Stimulated activated naive CD8-positive, alpha-beta T cell treated with anti-CD3 and anti-CD28 coated beads, Interleukin-15, Interleukin-2, amounts not matched to agents 100 ng/mL and 50 ng/mL, for 24 hours (primary cell): ENCODE results near the gene MAST4.

Experiments
- H3K27ac Mint-ChIP-seq: one replicate; pipeline ENCODE4 v1.8.0; 2021; ENCODE audit warnings: mild to moderate bottlenecking, mixed read lengths
- H3K27me3 Mint-ChIP-seq: one replicate; pipeline ENCODE4 v1.8.0; 2021; ENCODE audit warnings: mixed read lengths
- H3K36me3 Mint-ChIP-seq: one replicate; pipeline ENCODE4 v1.8.0; 2021; ENCODE audit warnings: low read depth, mixed read lengths
- H3K4me1 Mint-ChIP-seq: one replicate; pipeline ENCODE4 v1.8.0; 2021; ENCODE audit warnings: low read depth, mixed read lengths
- H3K4me3 Mint-ChIP-seq: one replicate; pipeline ENCODE4 v1.8.0; 2021; ENCODE audit warnings: mild to moderate bottlenecking, mixed read lengths
- H3K9me3 Mint-ChIP-seq: one replicate; pipeline ENCODE4 v1.8.0; 2021; ENCODE audit warnings: mixed read lengths

Gene MAST4

DNA sequence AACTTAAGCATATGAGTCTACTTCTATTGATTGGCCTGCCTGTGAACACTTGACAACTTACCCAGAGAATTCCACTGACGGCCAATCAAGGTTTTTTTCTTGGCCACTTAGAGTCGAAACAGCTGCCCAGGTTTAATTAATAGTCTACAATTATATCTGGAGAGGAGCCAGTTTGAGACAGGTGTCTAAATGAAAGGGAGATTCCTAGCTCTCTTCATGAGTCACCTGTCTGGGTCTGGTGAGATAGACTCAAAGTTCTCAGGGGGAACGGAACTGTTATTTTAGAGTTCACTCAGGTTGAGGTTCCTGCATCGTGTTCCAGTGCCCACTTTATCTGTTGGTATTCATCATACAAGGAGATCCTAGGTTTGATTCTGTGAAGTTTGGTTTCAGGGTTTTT is 489.4 kb downstream of the MAST4 start:
- Mint-ChIP-seq H3K4me3 (no peak overlapping the region), H3K4me1 (peaks cover 9% of the 10 kb centered on the region)

DNA sequence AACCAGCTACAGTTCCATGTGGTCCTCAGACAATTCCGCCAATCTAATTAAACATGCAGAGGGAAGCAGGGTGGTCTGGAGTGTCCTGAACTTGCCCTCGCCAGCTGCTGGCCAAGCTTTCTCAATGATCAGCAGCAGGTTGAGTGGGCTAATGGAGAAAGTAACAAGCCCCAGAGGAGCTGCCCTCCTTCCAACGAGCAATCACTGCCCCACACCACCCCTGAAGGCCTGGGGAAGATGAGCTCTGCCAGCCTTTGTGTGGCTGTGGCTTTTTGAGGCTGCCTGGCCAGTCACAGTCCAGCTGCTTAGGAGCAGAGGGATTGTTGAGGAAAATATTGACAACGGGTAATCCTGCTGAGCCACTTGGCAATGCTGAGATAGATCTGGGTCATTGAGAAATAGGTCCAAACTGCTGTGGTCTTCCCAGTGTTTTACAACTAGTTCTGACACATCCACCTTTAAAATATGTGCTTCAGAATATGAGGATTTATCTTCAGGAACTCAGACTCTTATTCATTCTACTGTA is 493.1 kb downstream of the MAST4 start:
- Mint-ChIP-seq H3K27ac (no peak overlapping the region), H3K4me1 (peaks cover 4% of the 10 kb centered on the region), H3K9me3 (no peaks in the 10 kb centered on the region), H3K36me3 (peaks cover 7% of the 10 kb centered on the region), H3K27me3 (no peaks in the 10 kb centered on the region), H3K4me3 (no peak overlapping the region)

More for the DNA sequence above, 489.4 kb downstream of the MAST4 start:
- peaks cover 2% of the 10 kb centered on the region for H3K36me3 Mint-ChIP-seq
- H3K27ac Mint-ChIP-seq = no peak overlapping the region
- no peaks in the 10 kb centered on the region for H3K9me3 Mint-ChIP-seq
- H3K27me3 Mint-ChIP-seq = no peaks in the 10 kb centered on the region

DNA sequence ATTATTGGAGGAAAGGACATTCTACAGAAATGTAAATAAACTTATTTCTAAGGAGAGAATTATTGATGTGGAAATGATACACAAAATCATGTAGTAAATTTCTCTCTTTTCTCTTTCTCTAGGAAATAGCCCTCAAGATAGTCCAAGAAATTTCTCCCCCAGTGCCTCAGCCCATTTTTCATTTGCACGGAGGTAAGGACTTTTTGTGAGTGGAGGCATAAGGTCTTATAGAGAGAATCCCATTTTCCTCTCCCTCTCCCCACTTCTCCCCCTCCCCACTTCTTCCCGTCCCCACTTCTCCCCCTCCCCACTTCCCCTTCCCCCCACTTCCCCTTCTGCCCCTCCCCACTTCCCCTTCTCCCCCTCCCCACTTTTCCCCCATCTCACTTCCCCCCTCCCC is 493.8 kb downstream of the MAST4 start:
- no peak overlapping the region for H3K4me3 Mint-ChIP-seq
- no peak overlapping the region for H3K27ac Mint-ChIP-seq
- peaks cover 7% of the 10 kb centered on the region for H3K36me3 Mint-ChIP-seq
- peaks cover 3% of the 10 kb centered on the region for H3K4me1 Mint-ChIP-seq
- no peaks in the 10 kb centered on the region for H3K9me3 Mint-ChIP-seq
- H3K27me3 Mint-ChIP-seq = no peaks in the 10 kb centered on the region

DNA sequence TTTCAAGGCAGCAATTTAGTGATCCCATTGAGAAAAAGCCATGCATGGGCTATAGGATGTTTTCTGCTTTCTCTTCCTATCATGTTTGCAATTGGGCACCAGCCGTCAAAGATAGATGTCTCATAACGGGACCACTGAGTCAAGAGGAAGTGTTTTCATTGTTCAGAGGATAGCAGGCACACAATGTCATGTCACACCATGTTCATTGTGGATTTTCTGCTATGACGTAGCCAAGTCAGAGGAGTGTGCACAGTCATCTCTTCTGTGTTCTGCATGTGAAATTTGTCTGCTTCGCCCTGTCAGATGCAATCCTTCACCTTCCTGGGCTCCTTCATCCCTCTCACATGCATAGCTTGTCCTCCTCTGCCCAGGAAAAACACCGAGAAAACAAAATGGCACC is 494.4 kb downstream of the MAST4 start:
- peaks cover 8% of the 10 kb centered on the region for H3K36me3 Mint-ChIP-seq
- no peaks in the 10 kb centered on the region for H3K27me3 Mint-ChIP-seq
- no peaks in the 10 kb centered on the region for H3K4me1 Mint-ChIP-seq
- no peak overlapping the region for H3K4me3 Mint-ChIP-seq
- H3K9me3 Mint-ChIP-seq = no peaks in the 10 kb centered on the region
- H3K27ac Mint-ChIP-seq = no peak overlapping the region

DNA sequence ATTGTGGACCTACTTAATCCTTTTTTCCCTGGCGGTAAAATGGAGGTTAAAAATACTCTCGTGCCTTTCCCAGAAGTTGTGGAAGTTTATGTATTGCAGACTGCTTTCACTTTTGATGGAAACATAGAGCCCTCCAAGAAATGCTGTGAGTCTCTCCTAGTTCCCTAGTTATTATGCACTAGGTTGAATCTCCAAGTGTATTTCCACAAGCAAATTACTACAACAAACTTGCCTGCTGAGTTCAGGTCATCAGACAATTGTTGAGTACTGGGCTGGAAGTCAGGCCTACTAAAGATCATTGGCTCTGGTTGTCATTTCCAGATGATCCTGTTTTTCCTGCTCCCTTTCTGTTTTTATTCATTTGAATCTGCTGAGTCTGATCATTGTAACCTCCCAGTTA is 496.3 kb downstream of the MAST4 start:
- Mint-ChIP-seq H3K27ac (no peak overlapping the region), H3K36me3 (peaks cover 15% of the 10 kb centered on the region), H3K9me3 (no peaks in the 10 kb centered on the region), H3K27me3 (no peaks in the 10 kb centered on the region), H3K4me3 (no peak overlapping the region), H3K4me1 (no peaks in the 10 kb centered on the region)

DNA sequence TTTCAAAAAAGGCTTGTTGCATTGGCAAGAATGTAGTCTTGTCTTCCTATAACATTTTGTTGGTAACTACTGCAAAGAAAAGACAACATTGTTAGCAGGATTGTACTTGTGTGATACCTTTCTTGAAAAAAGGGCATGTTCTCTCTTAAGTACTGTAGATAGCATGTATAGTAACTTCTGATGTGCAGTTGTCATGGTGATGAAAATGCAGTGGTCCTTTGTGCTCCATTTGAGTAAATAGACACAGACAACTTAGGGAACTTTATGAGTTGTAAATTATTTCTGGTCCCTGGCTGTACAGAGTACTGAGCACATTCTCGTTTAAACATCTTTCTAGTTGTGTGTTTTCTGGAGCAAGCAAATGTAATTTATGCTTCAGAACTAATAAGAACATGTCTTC is 497.1 kb downstream of the MAST4 start:
- Mint-ChIP-seq H3K4me3 (no peak overlapping the region), H3K9me3 (no peaks in the 10 kb centered on the region), H3K27me3 (no peaks in the 10 kb centered on the region), H3K4me1 (no peaks in the 10 kb centered on the region), H3K27ac (no peak overlapping the region), H3K36me3 (peaks cover 15% of the 10 kb centered on the region)

DNA sequence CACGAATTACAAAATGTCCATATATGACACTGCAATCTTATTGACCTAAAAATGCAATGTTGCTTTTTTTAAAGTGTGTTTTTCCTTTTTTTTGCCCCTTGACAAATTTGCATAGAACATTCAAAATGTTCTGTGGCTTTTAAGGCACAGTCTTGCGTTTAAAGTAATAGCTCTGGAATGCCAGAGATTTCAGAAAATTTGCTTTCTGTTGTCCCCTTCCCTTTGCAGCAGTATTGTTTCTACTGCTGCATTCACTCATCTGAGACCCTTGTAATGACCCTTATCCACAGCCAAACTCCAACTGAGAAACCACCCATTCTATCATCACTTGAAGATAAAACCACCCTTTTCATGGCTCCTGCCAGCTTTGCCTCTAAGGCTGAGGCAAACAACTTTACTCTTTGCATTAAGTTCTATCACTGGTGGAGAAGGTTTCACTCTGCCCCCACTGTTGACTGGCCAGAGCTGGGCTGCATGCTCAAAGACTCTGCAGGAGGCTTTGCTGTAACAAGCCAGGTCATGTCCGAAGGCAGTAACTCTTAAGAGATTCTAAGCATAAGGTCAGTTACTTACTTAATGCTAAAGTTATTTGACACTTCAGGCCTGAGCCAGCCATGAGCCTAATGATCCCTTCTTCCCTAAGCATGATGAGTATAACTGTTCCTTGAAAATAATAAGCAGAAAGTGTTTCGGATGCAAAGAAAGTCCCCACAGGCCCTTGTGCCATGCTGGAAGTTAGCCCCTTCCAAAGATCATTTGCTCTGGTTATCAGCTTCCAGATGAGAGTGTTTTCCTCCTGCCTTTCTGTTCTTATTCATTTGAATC is 498.5 kb downstream of the MAST4 start:
- peaks cover under 1% of the 10 kb centered on the region for H3K4me1 Mint-ChIP-seq
- H3K9me3 Mint-ChIP-seq = no peaks in the 10 kb centered on the region
- no peaks in the 10 kb centered on the region for H3K27me3 Mint-ChIP-seq
- no peak overlapping the region for H3K27ac Mint-ChIP-seq
- no peak overlapping the region for H3K4me3 Mint-ChIP-seq
- peaks cover 17% of the 10 kb centered on the region for H3K36me3 Mint-ChIP-seq

DNA sequence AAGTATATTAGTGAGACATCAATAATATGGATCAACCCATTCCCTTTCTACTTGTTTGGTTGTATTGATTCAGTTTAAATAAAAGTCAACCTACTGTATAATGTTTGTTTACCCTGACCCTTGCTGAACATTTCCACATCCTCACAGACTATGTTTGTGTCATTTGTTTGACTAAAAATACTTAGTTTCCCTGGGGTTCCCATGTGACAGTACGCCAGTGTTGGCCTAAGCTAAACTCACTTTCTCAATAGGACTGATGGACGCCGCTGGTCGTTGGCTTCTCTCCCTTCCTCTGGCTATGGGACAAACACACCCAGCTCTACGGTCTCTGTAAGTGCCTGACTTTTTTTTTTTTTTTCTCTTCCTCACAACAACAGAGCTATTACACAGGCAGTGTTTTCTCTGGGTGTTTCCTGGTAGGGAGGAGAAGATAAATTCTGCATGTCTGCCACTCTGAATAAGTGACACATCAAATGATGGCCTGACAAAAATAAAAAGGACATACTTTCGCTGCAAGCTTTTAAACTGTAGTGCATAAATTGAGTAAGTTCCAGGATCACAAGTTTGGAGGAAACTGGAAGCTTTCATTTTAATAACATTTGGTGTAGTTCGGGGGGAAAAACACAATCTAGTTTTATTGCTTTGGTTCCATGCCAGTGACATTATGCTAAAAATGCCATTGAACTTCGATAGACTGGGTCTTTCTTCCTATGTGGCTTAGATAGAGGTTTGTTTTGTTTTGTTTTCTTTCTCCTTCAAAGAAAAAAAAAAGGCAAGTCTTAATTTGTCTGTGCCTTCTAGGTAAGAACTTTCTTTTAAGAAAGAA is 499.4 kb downstream of the MAST4 start:
- Mint-ChIP-seq H3K9me3 (no peaks in the 10 kb centered on the region), H3K27ac (no peak overlapping the region), H3K36me3 (peaks cover 23% of the 10 kb centered on the region), H3K27me3 (no peaks in the 10 kb centered on the region), H3K4me3 (no peak overlapping the region), H3K4me1 (peaks cover 9% of the 10 kb centered on the region)

DNA sequence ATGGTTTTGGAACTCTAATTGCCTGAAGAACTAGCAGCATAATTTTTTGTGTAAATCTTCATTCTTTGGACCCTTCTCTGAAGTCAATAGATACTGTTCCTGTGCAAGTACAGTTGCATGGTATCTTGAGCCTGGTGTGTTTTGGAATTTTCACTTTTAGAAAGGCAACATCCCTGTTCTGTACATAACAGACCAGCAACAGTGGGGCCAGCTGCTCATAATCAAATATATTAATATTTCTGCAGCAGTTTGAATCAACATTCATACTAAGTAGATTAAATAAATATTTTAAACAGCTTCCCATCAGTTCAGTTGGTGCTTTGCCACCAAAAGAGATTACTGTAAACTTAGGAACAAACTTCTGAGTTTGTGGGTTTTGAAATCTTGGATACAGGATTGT is 502.5 kb downstream of the MAST4 start:
- Mint-ChIP-seq H3K27me3 (no peaks in the 10 kb centered on the region), H3K4me3 (no peak overlapping the region), H3K9me3 (no peaks in the 10 kb centered on the region), H3K4me1 (peaks cover 9% of the 10 kb centered on the region), H3K27ac (no peak overlapping the region), H3K36me3 (peaks cover 36% of the 10 kb centered on the region)

DNA sequence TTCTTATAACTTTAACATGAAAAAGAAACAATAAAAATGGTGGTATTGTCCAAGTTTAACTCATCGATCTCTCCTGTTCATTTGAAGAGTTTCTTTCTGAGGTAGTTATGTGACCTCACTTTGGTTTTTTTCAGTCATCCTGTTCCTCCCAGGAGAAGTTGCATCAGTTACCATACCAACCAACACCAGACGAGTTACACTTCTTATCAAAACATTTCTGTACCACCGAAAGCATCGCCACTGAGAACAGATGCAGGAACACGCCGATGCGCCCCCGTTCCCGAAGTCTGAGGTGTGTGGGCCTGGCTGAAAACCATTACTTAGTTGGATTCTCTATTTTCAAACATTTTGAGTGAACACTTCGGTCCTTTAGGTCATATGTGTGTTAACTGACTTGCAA is 504.1 kb downstream of the MAST4 start:
- no peaks in the 10 kb centered on the region for H3K9me3 Mint-ChIP-seq
- peaks cover 42% of the 10 kb centered on the region for H3K36me3 Mint-ChIP-seq
- no peak overlapping the region for H3K4me3 Mint-ChIP-seq
- no peaks in the 10 kb centered on the region for H3K27me3 Mint-ChIP-seq
- peaks cover 9% of the 10 kb centered on the region for H3K4me1 Mint-ChIP-seq
- H3K27ac Mint-ChIP-seq = no peak overlapping the region

DNA sequence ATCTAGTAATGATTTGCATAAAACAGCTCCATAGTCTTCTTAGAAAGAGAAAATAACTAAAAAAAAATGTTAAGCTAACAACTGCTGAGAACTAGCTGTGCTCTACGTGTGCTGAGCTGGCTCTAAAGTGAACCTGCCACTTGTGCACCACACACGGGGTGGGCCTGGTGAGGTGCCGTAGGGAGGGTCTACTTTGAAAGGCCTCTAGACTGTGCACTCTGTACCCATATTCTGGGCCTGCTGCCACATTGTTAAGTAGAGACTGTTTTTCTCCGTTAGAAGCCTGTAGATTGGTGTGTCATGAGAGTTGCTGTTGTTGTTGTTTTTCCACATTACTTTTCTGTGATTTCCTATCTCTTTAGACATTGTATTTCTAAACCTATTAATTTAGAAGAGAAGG is 506.5 kb downstream of the MAST4 start:
- peaks cover 9% of the 10 kb centered on the region for H3K4me1 Mint-ChIP-seq
- H3K4me3 Mint-ChIP-seq = no peak overlapping the region
- H3K27me3 Mint-ChIP-seq = no peaks in the 10 kb centered on the region
- peaks cover 46% of the 10 kb centered on the region for H3K36me3 Mint-ChIP-seq
- no peak overlapping the region for H3K27ac Mint-ChIP-seq
- H3K9me3 Mint-ChIP-seq = no peaks in the 10 kb centered on the region

DNA sequence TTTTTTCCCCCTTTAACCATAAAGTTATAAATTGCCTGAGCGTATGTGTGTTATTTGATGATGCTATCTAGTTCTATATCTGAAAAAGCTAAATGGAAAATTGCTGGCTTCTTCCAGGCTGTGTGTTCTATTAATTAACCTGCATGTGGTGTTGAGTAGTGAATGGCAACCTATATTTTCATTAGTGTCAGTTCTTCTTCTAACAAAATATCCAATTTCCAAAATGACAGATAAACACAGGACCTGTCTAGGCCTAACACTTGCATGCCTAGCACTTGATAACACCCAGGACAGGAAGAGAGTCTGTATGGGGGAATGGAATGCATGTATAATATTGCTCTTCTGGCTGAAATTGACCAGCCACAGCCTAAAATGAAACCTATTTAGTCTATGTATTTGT is 508.7 kb downstream of the MAST4 start:
- Mint-ChIP-seq H3K9me3 (no peaks in the 10 kb centered on the region), H3K27me3 (no peaks in the 10 kb centered on the region), H3K27ac (no peak overlapping the region), H3K36me3 (peaks cover 42% of the 10 kb centered on the region), H3K4me3 (no peak overlapping the region), H3K4me1 (peaks cover 7% of the 10 kb centered on the region)

DNA sequence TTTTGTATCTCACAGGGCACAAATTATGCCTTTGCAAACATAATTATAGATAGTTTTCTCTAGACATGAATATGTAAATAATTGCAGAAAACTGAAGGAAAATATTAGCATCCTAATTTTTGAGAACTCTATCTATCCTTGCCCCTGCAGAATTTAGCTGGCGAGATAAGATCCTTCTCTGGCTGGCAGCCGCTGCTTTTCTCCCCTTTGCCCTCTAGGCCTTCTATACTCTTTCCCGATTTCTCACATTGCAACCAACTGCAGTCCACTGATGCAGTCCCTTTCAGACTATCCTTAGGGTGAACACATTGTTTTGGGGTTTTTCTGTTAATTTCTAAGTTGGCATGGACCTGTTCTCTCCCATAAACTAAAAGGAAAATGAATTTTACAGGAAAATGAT is 509.1 kb downstream of the MAST4 start:
- Mint-ChIP-seq H3K9me3 (no peaks in the 10 kb centered on the region), H3K27me3 (no peaks in the 10 kb centered on the region), H3K4me1 (peaks cover 3% of the 10 kb centered on the region), H3K4me3 (no peak overlapping the region), H3K27ac (no peak overlapping the region), H3K36me3 (peaks cover 41% of the 10 kb centered on the region)

DNA sequence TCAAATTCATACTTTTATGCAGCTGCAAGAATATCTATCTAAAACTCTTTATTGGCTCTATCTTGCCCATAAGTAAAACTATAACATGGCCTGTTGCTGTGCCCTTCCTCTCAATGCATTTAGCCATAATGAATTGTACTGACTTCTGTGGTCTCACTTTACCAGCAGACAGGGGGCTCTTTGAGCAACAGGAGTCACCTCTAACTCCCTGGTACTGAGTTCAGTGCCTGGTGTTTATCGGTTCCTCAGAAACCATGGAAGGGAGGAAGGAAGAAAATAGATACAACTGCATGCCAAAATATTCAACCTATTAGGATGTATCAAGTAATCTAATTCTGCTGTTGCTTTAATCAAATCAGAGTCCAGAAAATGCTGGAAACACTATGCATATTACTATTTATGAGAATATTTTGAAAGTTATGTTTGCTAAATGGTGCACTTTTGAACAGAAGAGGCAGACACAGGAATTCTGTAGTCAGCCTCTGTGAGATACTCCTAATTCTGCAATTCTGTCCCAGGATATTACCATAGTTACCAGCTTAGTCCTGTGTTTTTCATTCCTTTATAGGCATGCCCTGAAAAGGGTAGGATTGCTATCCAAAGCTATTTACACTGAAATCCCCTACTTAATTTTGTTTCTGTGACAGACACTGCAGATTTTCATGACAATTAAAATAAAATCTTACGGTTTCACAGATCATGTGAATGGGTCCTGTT is 510.6 kb downstream of the MAST4 start:
- peaks cover 45% of the 10 kb centered on the region for H3K36me3 Mint-ChIP-seq
- H3K4me3 Mint-ChIP-seq = no peak overlapping the region
- H3K27ac Mint-ChIP-seq = no peak overlapping the region
- no peaks in the 10 kb centered on the region for H3K4me1 Mint-ChIP-seq
- no peaks in the 10 kb centered on the region for H3K9me3 Mint-ChIP-seq
- no peaks in the 10 kb centered on the region for H3K27me3 Mint-ChIP-seq

DNA sequence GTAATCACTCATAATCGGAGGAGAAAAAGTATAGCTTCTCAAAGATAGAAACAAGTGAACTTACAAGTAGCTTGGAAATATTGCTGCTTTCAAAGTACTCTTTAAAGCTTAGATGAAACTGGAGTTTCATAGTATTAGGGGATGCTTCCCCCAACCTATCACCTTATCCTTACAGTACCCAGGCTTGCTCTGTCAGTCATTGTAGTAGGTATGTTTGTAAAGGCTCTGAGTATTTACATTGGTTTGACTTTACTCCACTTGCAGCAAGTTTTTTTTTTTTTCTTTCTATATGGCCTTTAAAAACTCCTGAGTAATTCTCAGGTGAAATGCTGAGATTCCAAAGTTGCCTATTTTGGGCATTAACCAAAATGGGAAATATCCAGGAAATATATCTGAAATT is 515.6 kb downstream of the MAST4 start:
- Mint-ChIP-seq H3K27me3 (no peaks in the 10 kb centered on the region), H3K4me3 (no peak overlapping the region)

More for the DNA sequence above, 515.6 kb downstream of the MAST4 start:
- no peaks in the 10 kb centered on the region for H3K4me1 Mint-ChIP-seq
- H3K36me3 Mint-ChIP-seq = peaks cover 31% of the 10 kb centered on the region
- H3K9me3 Mint-ChIP-seq = no peaks in the 10 kb centered on the region
- H3K27ac Mint-ChIP-seq = no peak overlapping the region
